ENCODE results near the gene B3GLCT. TPM values are rescaled to one million over a fixed set of nuclear protein-coding genes. Genes with fewer than 3 reads are reported as not detected.

The B3GLCT gene
- total and polyA plus RNA-seq, 10 of the 15 experiments (the other 5 are each of a cell fraction or from before 2014, with no cell fraction given), result 0.07 to 0.89 (median 0.25) TPM

DNA sequence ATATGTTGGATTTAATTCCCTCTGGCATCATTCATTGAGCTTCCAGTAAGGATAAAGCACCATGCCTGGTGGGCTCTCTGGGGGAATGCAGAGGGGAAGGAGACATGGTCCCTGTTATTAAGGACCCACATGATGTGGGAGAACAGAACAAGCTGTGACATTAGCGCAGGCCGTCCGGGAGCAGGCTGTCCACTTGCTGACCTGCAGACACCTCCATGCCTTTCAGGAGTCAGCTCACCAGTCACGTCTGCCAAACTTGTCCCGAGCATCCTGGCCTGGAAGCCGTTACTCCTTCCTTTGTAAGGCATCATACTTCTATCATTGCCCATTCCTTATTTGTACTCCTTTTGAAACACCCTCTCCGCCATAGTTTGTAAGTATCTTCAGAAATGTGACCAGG, 23.4 kb downstream of the B3GLCT start:
- H3K79me2 ChIP-seq (ENCODE audit: control insufficient read depth, insufficient read depth, low read length), result no peaks in the 10 kb centered on the region
- no peak for TF ChIP-seq EZH2 (IDR thresholded peaks at IDR 0.05; ENCODE audit: borderline replicate concordance, control insufficient read depth, low read depth, low read length)
- no peak overlapping the region for H2AFZ ChIP-seq (ENCODE audit: control insufficient read depth, low read depth, low read length)
- H3K4me1 ChIP-seq (ENCODE audit: control insufficient read depth, insufficient read depth, low read length), result no peaks in the 10 kb centered on the region
- 46% methylated on average over 7 of the region's 7 CpGs for WGBS (ENCODE audit: insufficient coverage, insufficient replicate concordance, low lambda C conversion rate, missing lambda C conversion rate)
- H3K27me3 ChIP-seq (replicated peaks in 1 of 2; ENCODE audit: control insufficient read depth in 2 of 2, insufficient read depth in 2 of 2, low read length in 1 of 2), result no peaks in the 10 kb centered on the region; a peak in 1 of 4 replicates
- no peaks in the 10 kb centered on the region for H3K36me3 ChIP-seq (ENCODE audit: control insufficient read depth in 2 of 2, insufficient read depth in 2 of 2, low read length in 1 of 2)
- BruUV-seq (replicated peaks), result no TSS peak
- H3K9me3 ChIP-seq (replicated peaks; ENCODE audit: control insufficient read depth, insufficient read depth, low read length), result no peaks in the 10 kb centered on the region
- no peak overlapping the region for H3K4me3 ChIP-seq
- POLR2A ChIA-PET, result no interaction called here
- H3K27ac ChIP-seq (ENCODE audit: control insufficient read depth, insufficient read depth), result no peak overlapping the region
- no peaks in the 10 kb centered on the region for H4K20me1 ChIP-seq (ENCODE audit: control insufficient read depth, insufficient read depth)
- in situ Hi-C loops (cut with MboI) (no loop called here), intact Hi-C loops (cut with micrococcal nuclease; ENCODE audit: unreplicated experiment) (no loop called here)
- H3K4me2 ChIP-seq (ENCODE audit: control insufficient read depth, insufficient read depth), result no peak overlapping the region
- SMC1A ChIA-PET (ENCODE audit: uncharacterized antibody, unreplicated experiment), result no interaction called here
- no peak for DNase-seq (ENCODE audit: low read depth, low spot score)
- CTCF ChIA-PET, result interaction anchor here (0.8 to 1.0 kb wide), 2 partner anchors 13 to 24 kb away, joined by 3 to 5 read pairs; partner anchors contain the start of gene B3GLCT
- RAD21 ChIA-PET (ENCODE audit: unreplicated experiment), result no interaction called here
- H3K9ac ChIP-seq (ENCODE audit: control insufficient read depth, insufficient read depth, low read length), result no peak overlapping the region
- FAIRE-seq, result no peak
- ATAC-seq, result no peak

DNA sequence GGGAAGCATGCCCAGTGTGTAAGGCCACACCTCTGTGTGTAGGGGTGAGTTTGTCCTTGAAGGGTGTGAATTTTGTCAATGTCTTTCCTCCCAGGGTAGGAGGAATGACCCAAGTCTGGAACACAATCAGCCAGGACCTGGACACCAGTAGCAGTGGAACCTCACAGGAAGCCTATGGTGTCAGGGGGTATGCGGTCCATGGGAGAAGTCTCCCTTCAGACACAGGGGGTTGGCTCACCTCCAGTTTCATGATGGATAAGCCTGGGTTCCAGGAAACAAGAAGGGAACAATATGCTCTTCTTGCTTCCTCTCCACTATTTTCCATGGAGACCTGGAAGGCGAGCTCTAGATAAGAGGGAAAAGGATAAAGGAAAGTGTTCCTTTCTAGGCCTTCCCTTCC, 23.9 kb downstream of the B3GLCT start:
- WGBS (ENCODE audit: insufficient coverage, insufficient replicate concordance, low lambda C conversion rate, missing lambda C conversion rate), result 88% methylated on average over 2 of the region's 2 CpGs
- H3K4me2 ChIP-seq (ENCODE audit: control insufficient read depth, insufficient read depth), result no peak overlapping the region
- RAD21 ChIA-PET (ENCODE audit: unreplicated experiment), result no interaction called here
- no TSS peak for BruUV-seq (replicated peaks)
- ATAC-seq, result no peak
- no peak overlapping the region for H3K9ac ChIP-seq (ENCODE audit: control insufficient read depth, insufficient read depth, low read length)
- in situ Hi-C loops (cut with MboI) (no loop called here), intact Hi-C loops (cut with micrococcal nuclease; ENCODE audit: unreplicated experiment) (no loop called here)
- CTCF ChIA-PET, result interaction anchor here (1.0 to 4.0 kb wide), 2 partner anchors 13 to 24 kb away, joined by 5 to 23 read pairs; partner anchors contain the start of gene B3GLCT
- POLR2A ChIA-PET, result no interaction called here
- DNase-seq (ENCODE audit: low read depth, low spot score), result no peak
- H3K4me1 ChIP-seq (ENCODE audit: control insufficient read depth, insufficient read depth, low read length), result no peaks in the 10 kb centered on the region
- no peaks in the 10 kb centered on the region for H4K20me1 ChIP-seq (ENCODE audit: control insufficient read depth, insufficient read depth)
- no peak overlapping the region for H3K27ac ChIP-seq (ENCODE audit: control insufficient read depth, insufficient read depth)
- no peaks in the 10 kb centered on the region for H3K36me3 ChIP-seq (ENCODE audit: control insufficient read depth in 2 of 2, insufficient read depth in 2 of 2, low read length in 1 of 2)
- no peak overlapping the region for H2AFZ ChIP-seq (ENCODE audit: control insufficient read depth, low read depth, low read length)
- SMC1A ChIA-PET (ENCODE audit: uncharacterized antibody, unreplicated experiment), result no interaction called here
- no peaks in the 10 kb centered on the region for H3K79me2 ChIP-seq (ENCODE audit: control insufficient read depth, insufficient read depth, low read length)
- no peaks in the 10 kb centered on the region for H3K9me3 ChIP-seq (replicated peaks; ENCODE audit: control insufficient read depth, insufficient read depth, low read length)
- no peak for FAIRE-seq
- H3K27me3 ChIP-seq (replicated peaks in 1 of 2; ENCODE audit: control insufficient read depth in 2 of 2, insufficient read depth in 2 of 2, low read length in 1 of 2), result no peaks in the 10 kb centered on the region; a peak in 1 of 4 replicates
- no peak overlapping the region for H3K4me3 ChIP-seq
- TF ChIP-seq EP300 (IDR thresholded peaks at IDR 0.05; ENCODE audit: borderline replicate concordance in 1 of 2, control insufficient read depth in 1 of 2, low read depth in 2 of 2, low read length in 2 of 2), result no peak
- no peak for TF ChIP-seq ZBTB33 (IDR thresholded peaks at IDR 0.05)
- TF ChIP-seq, protein P1, sequence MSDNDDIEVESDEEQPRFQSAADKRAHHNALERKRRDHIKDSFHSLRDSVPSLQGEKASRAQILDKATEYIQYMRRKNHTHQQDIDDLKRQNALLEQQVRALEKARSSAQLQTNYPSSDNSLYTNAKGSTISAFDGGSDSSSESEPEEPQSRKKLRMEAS (IDR thresholded peaks at IDR 0.05; ENCODE audit: low read depth, low read length), result no peak
- TF ChIP-seq ZNF384 (IDR thresholded peaks at IDR 0.05; ENCODE audit: borderline replicate concordance, low read depth, low read length), result no peak
- no peak for TF ChIP-seq FOXM1 (IDR thresholded peaks at IDR 0.05; ENCODE audit: low read depth, low read length)
- TF ChIP-seq, protein P2, sequence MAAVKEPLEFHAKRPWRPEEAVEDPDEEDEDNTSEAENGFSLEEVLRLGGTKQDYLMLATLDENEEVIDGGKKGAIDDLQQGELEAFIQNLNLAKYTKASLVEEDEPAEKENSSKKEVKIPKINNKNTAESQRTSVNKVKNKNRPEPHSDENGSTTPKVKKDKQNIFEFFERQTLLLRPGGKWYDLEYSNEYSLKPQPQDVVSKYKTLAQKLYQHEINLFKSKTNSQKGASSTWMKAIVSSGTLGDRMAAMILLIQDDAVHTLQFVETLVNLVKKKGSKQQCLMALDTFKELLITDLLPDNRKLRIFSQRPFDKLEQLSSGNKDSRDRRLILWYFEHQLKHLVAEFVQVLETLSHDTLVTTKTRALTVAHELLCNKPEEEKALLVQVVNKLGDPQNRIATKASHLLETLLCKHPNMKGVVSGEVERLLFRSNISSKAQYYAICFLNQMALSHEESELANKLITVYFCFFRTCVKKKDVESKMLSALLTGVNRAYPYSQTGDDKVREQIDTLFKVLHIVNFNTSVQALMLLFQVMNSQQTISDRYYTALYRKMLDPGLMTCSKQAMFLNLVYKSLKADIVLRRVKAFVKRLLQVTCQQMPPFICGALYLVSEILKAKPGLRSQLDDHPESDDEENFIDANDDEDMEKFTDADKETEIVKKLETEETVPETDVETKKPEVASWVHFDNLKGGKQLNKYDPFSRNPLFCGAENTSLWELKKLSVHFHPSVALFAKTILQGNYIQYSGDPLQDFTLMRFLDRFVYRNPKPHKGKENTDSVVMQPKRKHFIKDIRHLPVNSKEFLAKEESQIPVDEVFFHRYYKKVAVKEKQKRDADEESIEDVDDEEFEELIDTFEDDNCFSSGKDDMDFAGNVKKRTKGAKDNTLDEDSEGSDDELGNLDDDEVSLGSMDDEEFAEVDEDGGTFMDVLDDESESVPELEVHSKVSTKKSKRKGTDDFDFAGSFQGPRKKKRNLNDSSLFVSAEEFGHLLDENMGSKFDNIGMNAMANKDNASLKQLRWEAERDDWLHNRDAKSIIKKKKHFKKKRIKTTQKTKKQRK (IDR thresholded peaks at IDR 0.05; ENCODE audit: low read depth, low read length), result no peak
- TF ChIP-seq, protein P3, sequence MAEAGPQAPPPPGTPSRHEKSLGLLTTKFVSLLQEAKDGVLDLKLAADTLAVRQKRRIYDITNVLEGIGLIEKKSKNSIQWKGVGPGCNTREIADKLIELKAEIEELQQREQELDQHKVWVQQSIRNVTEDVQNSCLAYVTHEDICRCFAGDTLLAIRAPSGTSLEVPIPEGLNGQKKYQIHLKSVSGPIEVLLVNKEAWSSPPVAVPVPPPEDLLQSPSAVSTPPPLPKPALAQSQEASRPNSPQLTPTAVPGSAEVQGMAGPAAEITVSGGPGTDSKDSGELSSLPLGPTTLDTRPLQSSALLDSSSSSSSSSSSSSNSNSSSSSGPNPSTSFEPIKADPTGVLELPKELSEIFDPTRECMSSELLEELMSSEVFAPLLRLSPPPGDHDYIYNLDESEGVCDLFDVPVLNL (IDR thresholded peaks at IDR 0.05; ENCODE audit: low read depth, low read length), result no peak
- no peak for TF ChIP-seq ZNF207 (IDR thresholded peaks at IDR 0.05; ENCODE audit: borderline replicate concordance)
- TF ChIP-seq RFX5 (IDR thresholded peaks at IDR 0.05; ENCODE audit: low read depth, low read length), result no peak
